Measurements from ENCODE around the gene BANP. TPM values are rescaled to one million over a fixed set of nuclear protein-coding genes. Genes with fewer than 3 reads are reported as not detected.
"Not testable (repeated sequence)": the region's sequence is repeated elsewhere in the genome, so short reads cannot be mapped to it uniquely, and the experiment has no call there.

BANP gene
- total RNA-seq, 1 experiment from 2014 or later = 24.9 TPM

DNA sequence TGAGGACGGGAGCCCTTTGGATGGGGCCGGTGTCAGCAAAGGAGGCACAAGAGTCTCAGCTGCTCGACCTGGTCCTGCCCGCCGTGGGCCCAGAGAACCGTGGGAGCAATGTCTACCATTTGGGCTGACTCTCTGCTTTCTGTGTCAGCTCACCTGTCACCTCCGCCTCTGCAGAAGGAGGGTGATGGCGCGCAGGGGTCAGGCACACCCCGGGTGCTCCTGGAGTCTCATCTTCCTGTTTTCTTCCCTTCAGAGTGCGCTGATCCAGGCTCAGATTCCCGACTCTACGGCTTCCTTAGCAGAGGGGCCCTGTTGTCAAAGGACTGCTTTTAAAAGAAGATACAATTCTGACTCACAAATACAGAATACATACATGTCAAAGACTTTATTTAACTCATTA, 167.1 kb downstream of the BANP start:
- DNase-seq (ENCODE audit: low read depth) = no peak

DNA sequence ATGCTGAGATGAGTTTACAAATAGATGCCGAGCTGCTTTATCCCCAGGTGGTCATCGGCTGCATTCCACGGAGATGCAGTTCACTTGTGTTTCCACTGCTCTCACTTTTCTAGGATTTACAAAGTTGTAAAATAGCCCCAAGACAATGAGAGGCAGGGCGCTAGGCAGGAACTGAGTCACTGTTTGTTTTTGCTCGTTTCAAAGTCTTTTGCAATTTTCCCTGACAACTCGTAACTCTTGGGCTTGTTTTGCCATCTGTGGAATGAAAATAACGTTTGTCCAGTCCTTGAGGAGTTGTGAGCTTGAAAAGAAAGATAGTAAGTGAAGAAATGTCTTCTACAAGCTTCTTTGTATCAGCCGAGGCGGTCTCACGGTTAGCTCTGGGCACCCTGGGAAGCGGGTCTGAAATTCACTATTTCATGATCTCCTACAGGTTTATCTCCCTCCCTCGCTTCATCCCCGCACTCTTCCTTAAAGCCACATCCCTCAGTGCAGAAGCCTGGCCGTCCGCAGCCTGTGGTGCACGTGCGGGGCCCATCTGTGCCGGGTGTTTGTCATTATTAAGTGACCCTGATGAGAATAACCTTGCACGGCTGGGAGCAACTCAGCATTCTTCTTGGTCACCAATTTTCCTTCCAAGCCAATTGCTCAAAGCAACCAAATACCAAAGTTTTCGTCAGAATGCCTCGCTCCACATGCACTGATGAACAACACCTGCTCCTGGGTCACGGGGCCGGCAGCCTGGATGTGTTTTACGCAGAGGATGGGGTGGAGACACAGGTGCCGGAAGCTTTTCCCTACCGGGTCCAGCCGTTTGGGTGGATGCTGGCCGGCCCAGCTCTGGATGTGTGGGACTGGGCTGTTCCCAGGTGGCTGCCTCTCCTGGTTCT, 167.9 kb downstream of the BANP start:
- peak; percentile 85 for DNase-seq (ENCODE audit: low read depth)

DNA sequence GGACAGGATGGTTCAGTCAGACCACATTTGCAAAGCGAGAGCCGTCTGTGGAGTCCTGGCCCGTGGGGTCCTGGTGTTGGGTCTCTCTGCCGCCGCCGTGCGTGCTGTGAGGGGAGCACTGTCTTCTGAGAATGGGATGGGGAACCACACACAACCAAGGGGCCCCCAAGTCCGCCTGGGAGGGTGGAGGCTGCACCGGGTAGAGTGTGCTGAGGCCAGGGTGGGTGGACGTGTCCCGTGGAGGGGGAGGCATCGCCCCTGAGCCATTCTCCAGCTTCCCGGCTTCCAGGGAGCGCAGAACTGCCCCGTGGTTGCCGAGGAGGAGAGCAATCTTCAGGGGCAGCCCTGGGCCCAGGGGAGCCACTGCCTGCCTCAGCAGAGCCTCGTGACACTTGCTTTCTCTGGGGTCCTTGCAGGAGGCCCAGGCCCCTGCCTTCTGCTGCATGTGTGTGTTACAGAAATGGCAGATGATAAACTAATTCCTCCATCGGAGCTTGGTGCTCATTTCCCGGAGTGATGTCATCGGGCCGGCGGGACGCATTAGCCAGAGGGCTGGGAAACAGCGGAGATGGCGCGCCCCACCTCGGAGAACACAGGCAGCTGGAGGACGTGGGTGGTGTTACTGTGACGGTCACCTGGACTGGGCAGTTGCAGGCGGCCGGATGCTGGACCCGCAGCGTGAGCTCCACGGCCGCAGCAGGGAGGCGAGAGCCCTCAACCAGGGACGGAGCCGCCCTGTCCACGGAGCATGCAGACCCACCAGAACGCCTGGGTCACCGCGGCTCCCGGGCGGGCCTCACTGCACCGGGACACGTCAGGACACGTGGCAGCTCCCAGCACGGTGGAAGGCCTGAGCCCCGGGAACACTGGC, 168.9 kb downstream of the BANP start:
- not testable (repeated sequence) for DNase-seq (ENCODE audit: low read depth)

DNA sequence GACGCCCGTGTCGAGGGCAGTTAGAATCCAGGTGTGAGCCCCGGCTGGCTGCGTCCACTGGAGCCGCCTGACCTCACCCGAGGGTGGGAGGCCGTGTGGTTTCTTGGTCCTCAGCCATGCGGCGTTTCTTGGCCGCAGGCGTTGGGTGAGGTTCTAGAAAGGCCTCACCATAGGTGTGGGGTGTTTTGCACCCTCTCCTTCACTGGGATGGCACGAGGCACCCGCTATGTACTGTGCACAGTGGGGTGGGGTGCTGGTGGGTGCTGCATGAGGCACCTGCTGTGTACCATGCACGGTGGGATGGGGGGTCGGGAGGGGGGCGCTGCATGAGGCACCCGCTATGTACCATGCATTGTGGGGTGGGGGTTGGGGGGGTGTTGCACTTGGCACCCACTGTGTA, 169.6 kb downstream of the BANP start:
- no peak for DNase-seq (ENCODE audit: low read depth)

DNA sequence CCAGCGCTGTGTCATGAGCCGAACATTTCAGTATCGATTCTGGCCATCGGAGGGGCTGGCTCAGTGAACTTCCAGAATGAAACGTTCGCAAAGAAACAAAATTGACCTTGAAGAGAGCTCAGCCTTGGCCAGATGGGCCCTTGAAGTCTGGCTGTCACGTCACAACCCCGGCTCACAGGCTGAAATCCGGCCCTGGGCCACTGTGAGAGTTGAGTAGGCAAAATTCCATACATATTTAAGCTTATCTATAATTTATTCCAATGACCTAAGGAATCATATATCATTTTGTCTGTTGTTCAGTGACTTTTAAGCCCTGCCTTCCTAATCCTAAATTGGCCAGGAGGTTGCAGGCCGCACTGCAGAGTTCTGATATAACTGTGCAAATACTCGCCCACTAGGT, 170.2 kb downstream of the BANP start:
- not testable (repeated sequence) for DNase-seq (ENCODE audit: low read depth)

DNA sequence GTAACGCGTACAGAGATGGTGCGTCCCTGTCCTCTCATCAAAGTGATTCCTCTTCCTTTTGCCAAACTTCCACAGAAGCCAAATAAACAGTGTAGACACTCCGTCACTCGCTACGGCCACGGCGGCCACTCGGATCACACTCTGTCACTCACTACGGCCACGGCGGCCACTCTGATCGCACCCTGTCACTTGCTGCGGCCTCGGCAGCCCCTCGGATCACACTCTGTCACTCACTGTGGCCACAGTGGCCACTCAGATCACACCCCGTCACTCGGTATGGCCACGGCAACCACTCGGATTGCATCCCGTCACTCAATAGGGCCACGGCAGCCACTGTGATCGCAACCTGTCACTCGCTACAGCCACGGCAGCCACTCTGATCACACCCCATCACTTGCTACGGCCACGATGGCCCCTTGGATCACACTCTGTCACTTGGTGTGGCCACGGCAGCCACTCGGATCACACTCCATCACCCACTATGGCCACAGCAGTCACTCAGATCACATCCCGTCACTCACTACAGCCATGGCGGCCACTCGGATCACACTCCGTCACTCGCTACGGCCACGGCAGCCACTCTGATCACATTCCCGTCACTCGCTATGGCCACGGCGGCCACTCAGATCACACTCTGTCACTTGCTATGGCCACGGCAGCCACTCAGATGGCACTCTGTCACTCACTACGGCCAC, 170.8 kb downstream of the BANP start:
- DNase-seq (ENCODE audit: low read depth) = no peak

Small RNA genes lying within 50 kb of the gene (small RNA-seq; reads per million reads assigned to genes)
- not detected for gene AC127455.1

Other genes starting within 250 kb of the BANP start
- gene KLHDC4, start 185.4 kb upstream of the BANP start, total RNA-seq (2014; rRNA removed; shearing (Covaris generic)) = 28.7 and 29.7 TPM in 2 replicates
- gene SLC7A5, start 81.9 kb upstream of the BANP start, total RNA-seq (2014; rRNA removed; shearing (Covaris generic)) = 112 and 136 TPM in 2 replicates
- gene CA5A, start 14.9 kb upstream of the BANP start, total RNA-seq (2014; rRNA removed; shearing (Covaris generic)) = not detected in 2 replicates